Activated naive CD8-positive, alpha-beta T cell (primary cell): ENCODE data around the gene GABBR2.

ENCODE experiments used
- H3K27ac Mint-ChIP-seq: one replicate; pipeline ENCODE4 v1.8.0; 2021; ENCODE audit warnings: mixed read lengths
- H3K27me3 Mint-ChIP-seq: one replicate; pipeline ENCODE4 v1.8.0; 2021; ENCODE audit warnings: mixed read lengths
- H3K36me3 Mint-ChIP-seq: one replicate; pipeline ENCODE4 v1.8.0; 2021; ENCODE audit warnings: mixed read lengths
- H3K4me1 Mint-ChIP-seq: one replicate; pipeline ENCODE4 v1.8.0; 2021; ENCODE audit warnings: low read depth, mixed read lengths
- H3K4me3 Mint-ChIP-seq: one replicate; pipeline ENCODE4 v1.8.0; 2021; ENCODE audit warnings: mild to moderate bottlenecking, mixed read lengths
- H3K9me3 Mint-ChIP-seq: one replicate; pipeline ENCODE4 v1.8.0; 2021; ENCODE audit warnings: low read depth, mixed read lengths

GABBR2 gene

GRCh38 chr9:98708933-98709911, at the start of gene GABBR2:
GABBR2 (minus strand) TSS chr9:98708935; CDS start chr9:98708737, 198 bp downstream.
- H3K9me3 Mint-ChIP-seq, result no peaks in the 10 kb centered on the region
- H3K4me3 Mint-ChIP-seq, result peak within 1 kb of the TSS; percentile 57
- no peak within 1 kb of the TSS for H3K27ac Mint-ChIP-seq
- H3K27me3 Mint-ChIP-seq, result peaks cover 43% of the 10 kb centered on the region
- peaks cover 9% of the 10 kb centered on the region for H3K4me1 Mint-ChIP-seq
- no peaks in the 10 kb centered on the region for H3K36me3 Mint-ChIP-seq

GRCh38 chr9:98755006-98755618, 46.4 kb upstream of the GABBR2 start:
- Mint-ChIP-seq H3K4me1 (no peaks in the 10 kb centered on the region), H3K4me3 (no peak overlapping the region), H3K36me3 (peaks cover 45% of the 10 kb centered on the region), H3K27ac (no peak overlapping the region), H3K27me3 (no peaks in the 10 kb centered on the region), H3K9me3 (peaks cover 7% of the 10 kb centered on the region)

GRCh38 chr9:98751210-98751609, 42.5 kb upstream of the GABBR2 start:
- Mint-ChIP-seq H3K36me3 (peaks cover 33% of the 10 kb centered on the region), H3K27me3 (no peaks in the 10 kb centered on the region), H3K27ac (no peak overlapping the region), H3K9me3 (no peaks in the 10 kb centered on the region), H3K4me3 (no peak overlapping the region), H3K4me1 (no peaks in the 10 kb centered on the region)

GRCh38 chr9:98750364-98751060, 41.8 kb upstream of the GABBR2 start:
- no peaks in the 10 kb centered on the region for H3K27me3 Mint-ChIP-seq
- peaks cover 34% of the 10 kb centered on the region for H3K36me3 Mint-ChIP-seq
- no peaks in the 10 kb centered on the region for H3K9me3 Mint-ChIP-seq

GRCh38 chr9:98747476-98747875, 38.7 kb upstream of the GABBR2 start:
- peaks cover 30% of the 10 kb centered on the region for H3K36me3 Mint-ChIP-seq
- no peaks in the 10 kb centered on the region for H3K4me1 Mint-ChIP-seq
- no peak overlapping the region for H3K27ac Mint-ChIP-seq
- no peaks in the 10 kb centered on the region for H3K9me3 Mint-ChIP-seq
- H3K27me3 Mint-ChIP-seq, result no peaks in the 10 kb centered on the region
- H3K4me3 Mint-ChIP-seq, result no peak overlapping the region

More at GRCh38 chr9:98750364-98751060, 41.8 kb upstream of the GABBR2 start:
- Mint-ChIP-seq H3K27ac (no peak overlapping the region), H3K4me1 (no peaks in the 10 kb centered on the region), H3K4me3 (no peak overlapping the region)

- no peak overlapping the region for H3K27ac Mint-ChIP-seq
- H3K4me3 Mint-ChIP-seq, result no peak overlapping the region
- H3K36me3 Mint-ChIP-seq, result peaks cover 27% of the 10 kb centered on the region
Observed at GRCh38 chr9:98745470-98745869, 36.7 kb upstream of the GABBR2 start.

GRCh38 chr9:98743818-98744611, 35.3 kb upstream of the GABBR2 start:
- no peaks in the 10 kb centered on the region for H3K9me3 Mint-ChIP-seq
- H3K36me3 Mint-ChIP-seq, result peaks cover 20% of the 10 kb centered on the region
- H3K4me1 Mint-ChIP-seq, result no peaks in the 10 kb centered on the region
- H3K4me3 Mint-ChIP-seq, result no peak overlapping the region
- no peak overlapping the region for H3K27ac Mint-ChIP-seq
- no peaks in the 10 kb centered on the region for H3K27me3 Mint-ChIP-seq

More at GRCh38 chr9:98745470-98745869, 36.7 kb upstream of the GABBR2 start:
- H3K4me1 Mint-ChIP-seq, result no peaks in the 10 kb centered on the region
- no peaks in the 10 kb centered on the region for H3K9me3 Mint-ChIP-seq
- H3K27me3 Mint-ChIP-seq, result no peaks in the 10 kb centered on the region

GRCh38 chr9:98743329-98743728, 34.6 kb upstream of the GABBR2 start:
- H3K27ac Mint-ChIP-seq, result no peak overlapping the region
- H3K4me3 Mint-ChIP-seq, result no peak overlapping the region
- H3K36me3 Mint-ChIP-seq, result peaks cover 20% of the 10 kb centered on the region
- H3K27me3 Mint-ChIP-seq, result no peaks in the 10 kb centered on the region
- H3K4me1 Mint-ChIP-seq, result no peaks in the 10 kb centered on the region
- peaks cover 4% of the 10 kb centered on the region for H3K9me3 Mint-ChIP-seq

GRCh38 chr9:98742325-98743280, 33.9 kb upstream of the GABBR2 start:
- no peak overlapping the region for H3K4me3 Mint-ChIP-seq
- H3K27me3 Mint-ChIP-seq, result no peaks in the 10 kb centered on the region
- H3K27ac Mint-ChIP-seq, result no peak overlapping the region
- H3K4me1 Mint-ChIP-seq, result no peaks in the 10 kb centered on the region
- peaks cover 26% of the 10 kb centered on the region for H3K36me3 Mint-ChIP-seq
- H3K9me3 Mint-ChIP-seq, result peaks cover 4% of the 10 kb centered on the region

GRCh38 chr9:98740226-98740881, 31.6 kb upstream of the GABBR2 start:
- Mint-ChIP-seq H3K4me1 (no peaks in the 10 kb centered on the region), H3K27ac (no peak overlapping the region), H3K27me3 (no peaks in the 10 kb centered on the region), H3K4me3 (no peak overlapping the region), H3K9me3 (peaks cover 4% of the 10 kb centered on the region), H3K36me3 (peaks cover 30% of the 10 kb centered on the region)

GRCh38 chr9:98738741-98739140, 30.0 kb upstream of the GABBR2 start:
- H3K9me3 Mint-ChIP-seq, result peaks cover 4% of the 10 kb centered on the region
- no peak overlapping the region for H3K4me3 Mint-ChIP-seq
- no peaks in the 10 kb centered on the region for H3K4me1 Mint-ChIP-seq
- H3K36me3 Mint-ChIP-seq, result peaks cover 31% of the 10 kb centered on the region
- no peak overlapping the region for H3K27ac Mint-ChIP-seq
- no peaks in the 10 kb centered on the region for H3K27me3 Mint-ChIP-seq

- no peaks in the 10 kb centered on the region for H3K4me1 Mint-ChIP-seq
- no peaks in the 10 kb centered on the region for H3K27me3 Mint-ChIP-seq
- H3K9me3 Mint-ChIP-seq, result peaks cover 4% of the 10 kb centered on the region
- H3K27ac Mint-ChIP-seq, result no peak overlapping the region
- H3K4me3 Mint-ChIP-seq, result no peak overlapping the region
- H3K36me3 Mint-ChIP-seq, result peaks cover 25% of the 10 kb centered on the region
Observed at GRCh38 chr9:98736226-98736625, 27.5 kb upstream of the GABBR2 start.

- Mint-ChIP-seq H3K36me3 (peaks cover 11% of the 10 kb centered on the region), H3K4me3 (no peak overlapping the region), H3K27ac (no peak overlapping the region), H3K4me1 (no peaks in the 10 kb centered on the region), H3K27me3 (no peaks in the 10 kb centered on the region), H3K9me3 (no peaks in the 10 kb centered on the region)
Observed at GRCh38 chr9:98732801-98733200, 24.1 kb upstream of the GABBR2 start.
